HG02981 (cell line): ENCODE measurements around the gene CD244.
"Not testable (repeated sequence)": the region's sequence is repeated elsewhere in the genome, so short reads cannot be mapped to it uniquely, and the experiment has no call there.

Source experiments
- ATAC-seq: cut with Tn5 transposase; IDR thresholded peaks from one replicate; pipeline ENCODE4 v1.9.1; 2021; ENCODE audit warnings: mild to moderate bottlenecking, moderate library complexity; ENCODE audit not compliant: unreplicated experiment

The CD244 gene

GRCh38 chr1:160862203-160863060 lies at the start of gene CD244:
Gene CD244 (minus strand): TSS chr1:160862887. CDS start chr1:160862677, 210 bp downstream.
- peak; percentile 72 for ATAC-seq

DNA sequence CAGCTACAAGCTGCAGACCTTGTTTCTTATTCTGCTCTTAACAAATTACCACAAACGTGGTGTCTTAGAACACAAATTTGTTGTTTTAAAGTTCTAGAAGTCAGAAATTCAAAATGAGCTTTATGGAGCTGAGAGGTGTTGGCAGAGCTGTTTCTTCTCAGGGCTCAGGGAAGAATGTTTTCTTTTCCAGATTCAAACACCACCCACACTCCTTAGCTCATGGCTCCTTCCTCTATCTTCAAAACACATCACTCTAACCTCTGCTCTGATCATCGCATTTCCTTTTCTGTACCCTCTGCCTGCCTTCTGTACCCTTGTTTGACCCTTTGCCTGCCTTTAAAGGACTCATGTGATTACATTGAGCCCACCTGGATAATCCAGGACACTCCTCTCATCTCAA lies 49.2 kb upstream of the CD244 start:
- ATAC-seq = no peak

DNA sequence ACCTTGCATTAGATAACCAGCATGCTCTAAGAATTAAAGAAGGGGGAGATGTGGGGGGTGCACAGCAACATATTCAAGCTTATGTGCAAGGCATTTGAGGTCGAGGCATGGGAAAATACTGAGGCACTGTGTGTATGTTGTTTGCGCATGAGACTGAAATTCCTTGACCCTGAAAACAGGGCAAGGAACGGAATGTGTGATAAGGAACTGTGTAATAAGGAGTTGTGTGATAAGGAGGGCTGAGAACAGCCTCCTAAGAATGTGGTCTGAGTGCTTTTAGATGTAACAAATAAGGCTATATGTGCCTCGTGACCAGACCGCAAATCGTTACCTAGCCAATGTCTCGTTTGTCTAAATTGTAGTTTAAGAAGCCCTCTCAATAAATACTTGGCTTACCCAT lies 48.8 kb upstream of the CD244 start:
- no peak for ATAC-seq

- ATAC-seq = no peak
Measured at GRCh38 chr1:160910170-160910750, 47.6 kb upstream of the CD244 start.

DNA sequence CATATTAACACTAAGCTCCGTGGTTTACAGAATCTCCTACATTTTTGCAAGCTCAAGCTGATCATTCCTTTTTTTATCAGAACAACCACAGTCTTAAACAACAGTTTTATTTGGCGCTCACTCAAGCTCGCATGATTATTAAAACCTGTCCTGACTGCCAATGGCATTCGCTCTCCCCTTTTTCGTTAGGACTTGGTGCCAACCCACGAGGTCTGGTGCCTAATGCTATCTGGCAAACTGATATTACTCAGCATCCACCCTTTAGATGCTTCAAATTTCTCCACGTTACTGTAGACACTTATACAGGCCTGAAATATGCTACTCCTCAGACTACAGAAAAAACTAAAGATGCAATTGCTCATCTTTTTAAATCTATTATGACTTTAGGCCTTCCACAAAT lies 45.3 kb upstream of the CD244 start:
- ATAC-seq = no peak

DNA sequence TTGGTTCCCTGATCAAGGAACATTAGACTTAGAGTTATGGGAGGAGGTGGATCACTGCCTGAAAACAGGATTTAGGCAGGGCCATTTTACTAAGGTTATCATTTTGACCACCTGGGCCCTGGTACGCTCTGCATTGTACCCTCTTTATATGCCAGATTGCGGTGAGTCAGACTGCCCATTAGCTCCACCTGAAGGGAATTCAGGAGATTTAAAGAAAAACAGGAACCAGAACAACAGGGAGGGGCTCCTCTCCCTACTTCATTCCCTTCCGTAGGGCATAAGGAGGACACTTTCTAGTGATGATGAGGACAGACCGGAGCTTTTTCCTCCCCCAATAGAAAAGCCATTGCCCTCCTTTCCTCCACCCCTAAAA lies 42.9 kb upstream of the CD244 start:
- ATAC-seq = no peak

GRCh38 chr1:160904783-160905616 lies 42.3 kb upstream of the CD244 start:
- no peak for ATAC-seq

DNA sequence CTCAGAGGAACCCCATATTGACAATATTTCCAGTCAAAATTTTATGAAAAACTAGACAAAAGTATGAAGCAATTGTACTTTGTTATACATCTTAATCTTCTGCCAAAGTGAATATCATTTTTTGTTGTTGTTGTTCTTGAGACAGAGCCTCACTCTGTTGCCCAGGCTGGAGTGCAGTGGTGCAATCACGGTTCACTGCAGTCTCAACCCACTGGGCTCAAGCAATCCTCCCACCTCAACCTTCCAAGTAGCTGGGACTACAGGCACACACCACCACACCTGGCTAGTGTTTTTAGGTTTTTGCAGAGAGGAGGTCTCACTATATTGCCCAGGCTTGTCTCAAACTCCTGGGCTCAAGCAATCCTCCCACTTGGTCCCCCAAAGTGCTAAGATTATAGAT lies 39.6 kb upstream of the CD244 start:
- not testable (repeated sequence) for ATAC-seq

GRCh38 chr1:160901768-160902167 lies 39.1 kb upstream of the CD244 start:
- no peak for ATAC-seq

DNA sequence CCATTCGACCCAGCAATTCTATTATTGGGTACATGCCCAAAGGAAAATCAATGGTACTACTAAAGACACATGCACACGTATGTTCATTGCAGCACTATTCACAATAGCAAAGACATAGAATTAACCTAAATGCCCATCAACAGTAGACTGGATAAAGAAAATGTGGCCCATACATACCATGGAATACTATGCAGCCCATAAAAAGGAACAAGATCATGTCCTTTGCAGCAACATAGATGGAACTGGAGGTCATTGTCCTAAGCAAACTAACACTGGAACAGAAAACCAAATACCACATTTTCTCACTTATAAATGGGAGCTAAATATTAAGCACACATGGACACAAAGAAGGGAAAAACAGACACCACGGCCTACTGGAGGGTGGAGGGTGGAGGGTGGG lies 38.0 kb upstream of the CD244 start:
- ATAC-seq = not testable (repeated sequence)

DNA sequence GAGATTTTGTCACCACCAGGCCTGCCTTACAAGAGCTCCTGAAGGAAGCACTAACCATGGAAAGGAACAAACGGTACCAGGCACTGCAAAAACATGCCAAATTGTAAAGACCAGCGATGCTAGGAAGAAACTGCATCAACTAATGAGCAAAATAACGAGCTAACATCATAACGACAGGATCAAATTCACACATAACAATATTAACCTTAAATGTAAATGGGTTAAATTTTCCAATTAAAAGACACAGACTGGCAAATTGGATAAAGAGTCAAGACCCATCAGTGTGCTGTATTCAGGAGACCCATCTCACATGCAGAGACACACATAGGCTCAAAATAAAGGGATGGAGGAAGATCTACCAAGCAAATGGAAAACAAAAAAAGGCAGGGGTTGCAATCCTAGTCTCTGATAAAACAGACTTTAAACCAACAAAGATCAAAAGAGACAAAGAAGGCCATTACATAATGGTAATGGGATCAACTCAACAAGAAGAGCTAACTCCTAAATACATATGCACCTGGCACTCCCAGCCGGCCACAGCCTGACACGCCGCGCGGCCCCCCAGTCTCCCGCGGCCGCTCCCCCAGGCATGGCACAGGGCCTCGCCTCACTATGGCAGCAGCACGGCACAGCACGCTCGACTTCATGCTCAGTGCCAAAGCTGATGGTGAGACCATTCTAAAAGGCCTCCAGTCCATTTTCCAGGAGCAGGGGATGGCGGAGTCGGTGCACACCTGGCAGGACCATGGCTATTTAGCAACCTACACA lies 31.9 kb upstream of the CD244 start:
- ATAC-seq = not testable (repeated sequence)

- no peak for ATAC-seq
Measured at GRCh38 chr1:160891474-160891873, 28.8 kb upstream of the CD244 start.

- no peak for ATAC-seq
Measured at GRCh38 chr1:160888926-160889325, 26.2 kb upstream of the CD244 start.

- no peak for ATAC-seq
Measured at GRCh38 chr1:160887071-160887470, 24.4 kb upstream of the CD244 start.

DNA sequence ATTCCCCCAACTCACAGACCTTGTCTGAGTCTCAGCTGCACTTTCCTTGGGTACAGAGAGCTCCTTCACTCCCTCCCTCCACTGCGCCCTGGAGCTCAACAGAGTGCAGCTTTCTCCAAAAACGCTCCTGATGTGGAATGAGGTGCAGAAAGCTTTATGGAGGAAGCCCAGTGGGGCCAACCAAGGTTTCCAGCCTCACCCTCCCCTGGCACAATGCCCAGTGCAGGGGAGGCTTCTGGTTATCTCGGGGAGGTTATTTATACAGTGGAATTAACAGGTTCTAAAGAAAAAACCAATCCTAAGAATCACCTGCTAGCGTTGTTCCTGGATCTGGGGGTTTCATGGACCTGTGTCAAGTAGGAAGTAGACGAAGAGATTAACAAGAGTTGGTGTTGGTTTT lies 22.4 kb upstream of the CD244 start, which contains the start of gene ITLN1:
TSS of gene ITLN1 (minus strand) at position 139 of the 400 bp plus-strand sequence. CDS start 303 bp downstream, outside the sequence.
- ATAC-seq = no peak

DNA sequence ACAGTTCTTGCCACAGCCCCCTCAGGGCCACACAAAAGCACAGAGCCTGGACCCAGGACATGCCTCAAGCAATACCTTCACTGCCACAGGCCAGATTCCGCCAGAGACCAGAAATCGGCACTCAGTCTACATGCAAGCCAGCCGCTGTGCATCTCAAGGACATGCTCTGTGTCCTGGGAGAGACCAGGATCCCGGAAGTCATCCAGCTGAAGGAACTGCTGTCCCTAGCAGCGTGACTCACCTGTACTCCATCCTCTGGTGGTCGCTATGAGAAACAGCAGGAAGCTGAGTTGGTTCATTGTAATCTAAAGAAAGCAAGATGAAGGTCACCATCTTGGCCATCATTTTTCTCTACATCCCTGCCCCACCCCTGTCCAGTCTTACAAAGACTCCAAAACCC lies 21.9 kb upstream of the CD244 start:
- no peak for ATAC-seq

DNA sequence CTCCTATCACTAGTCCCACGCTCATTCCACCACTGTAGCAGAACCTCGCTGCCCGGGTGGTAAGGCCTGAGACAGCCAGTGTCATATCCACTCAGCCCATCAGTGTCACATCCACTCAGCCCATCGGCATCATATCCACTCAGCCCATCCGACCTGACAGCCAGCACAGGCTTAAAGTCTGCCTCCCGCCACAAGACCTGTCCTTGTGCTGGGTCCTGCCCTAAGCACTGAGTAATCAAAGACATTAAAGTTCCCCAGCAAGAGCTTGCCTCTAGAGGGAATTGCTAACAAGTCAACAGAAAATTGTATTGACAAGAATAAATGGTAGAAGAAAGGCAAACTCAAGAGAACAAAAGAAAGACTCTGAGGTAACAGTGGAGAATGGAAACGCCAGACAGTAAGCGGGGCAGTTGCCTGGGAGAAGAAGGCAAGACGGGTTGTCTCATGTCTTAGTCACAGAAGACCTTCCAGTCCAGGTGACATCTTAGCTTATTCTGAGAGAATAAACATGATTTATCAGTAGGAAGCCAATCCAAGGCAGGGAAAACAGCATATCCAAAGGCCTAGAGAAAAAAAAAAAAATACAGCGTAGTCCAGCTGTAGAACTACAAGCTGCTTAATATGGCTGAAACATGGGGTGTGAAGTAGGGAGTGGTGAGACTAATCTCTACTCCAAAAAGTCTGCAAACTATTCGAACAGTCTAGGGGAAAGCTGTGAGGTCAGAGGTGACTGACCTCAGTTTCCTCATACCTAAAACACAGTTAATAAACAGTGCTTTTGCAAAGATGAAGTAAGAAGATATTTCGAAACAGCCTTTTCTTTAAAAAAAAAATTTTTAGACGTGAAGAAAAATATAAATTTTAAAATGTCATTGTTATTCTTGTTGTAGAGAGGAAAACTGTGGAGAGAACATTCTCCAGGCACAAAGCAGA lies 21.2 kb upstream of the CD244 start:
- no peak for ATAC-seq

GRCh38 chr1:160882582-160882981 lies 19.9 kb upstream of the CD244 start:
- no peak for ATAC-seq

DNA sequence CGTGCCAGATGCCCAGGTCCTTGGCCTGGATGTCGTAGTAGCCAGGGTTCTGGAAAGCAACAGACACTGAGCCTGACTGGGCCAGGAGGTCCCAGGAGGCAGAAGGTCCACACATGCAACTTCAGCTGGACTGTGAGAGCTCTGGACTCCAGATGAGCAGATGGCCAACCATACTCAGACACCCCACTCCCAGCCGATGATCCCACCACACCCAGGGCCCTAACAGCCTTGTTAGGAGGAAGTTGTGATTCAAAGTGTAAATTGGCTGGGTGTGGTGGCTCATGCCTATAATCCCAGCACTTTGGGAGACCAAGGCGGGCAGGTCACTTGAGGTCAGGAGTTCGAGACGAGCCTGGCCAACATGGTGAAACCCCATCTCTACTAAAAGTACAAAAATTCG lies 18.6 kb upstream of the CD244 start:
- ATAC-seq = not testable (repeated sequence)

DNA sequence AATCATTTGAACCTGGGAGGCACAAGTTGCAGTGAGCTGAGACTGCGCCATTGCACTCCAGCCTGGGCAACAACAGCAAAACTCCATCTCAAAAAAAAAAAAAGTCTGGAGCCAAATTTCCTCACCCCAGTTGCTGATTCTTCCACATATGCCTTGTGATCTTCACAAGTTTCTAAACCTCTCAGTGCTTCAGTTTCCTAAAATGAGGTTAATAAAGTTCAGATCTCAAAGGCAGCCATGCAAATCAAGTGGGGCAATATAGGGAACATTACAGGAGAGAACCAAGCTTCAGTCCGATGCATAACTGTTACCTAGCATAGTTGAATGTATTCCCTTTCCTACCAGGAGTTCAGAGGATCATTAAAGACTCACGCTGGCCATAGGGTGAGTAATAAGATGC lies 17.5 kb upstream of the CD244 start:
- no peak for ATAC-seq
